IMR-90 (cell line): ENCODE results near the gene OTOG. TPM values are rescaled to one million over a fixed set of nuclear protein-coding genes. Genes with fewer than 3 reads are reported as not detected.

Source experiments
- ATAC-seq: fragments of 200-7000 bp; cut with Tn5 transposase; 2 replicates; pipeline ENCODE4 v1.9.1; 2020; ENCODE audit warnings: low read depth, mild to moderate bottlenecking, moderate library complexity
- BruUV-seq: library from RNA; stranded (reverse); fragments of 400-500 nt; replicated peaks from 2 replicates; lab custom pipeline; 2021; lab: Mats Ljungman, UMichigan
- CTCF ChIA-PET: fragments of 300-600 bp; formaldehyde crosslinking; extraction: SDS; loops from one replicate; lab custom pipeline; 2021; ENCODE audit warnings: antibody characterized with exemption; lab: Yijun Ruan, JAX
- POLR2A ChIA-PET: fragments of 300-600 bp; sonication (Branson Sonifier 250); formaldehyde crosslinking; loops from one replicate; lab custom pipeline; 2022; ENCODE audit warnings: antibody characterized with exemption; ENCODE audit not compliant: unreplicated experiment; lab: Charles Lee
- DNase-seq: peaks from one replicate; pipeline ENCODE4 v3.0.0; 2013
- H2AFZ ChIP-seq: replicated peaks from 2 replicates; pipeline ENCODE3; 2013; ENCODE audit warnings: low read length, mild to moderate bottlenecking; ENCODE audit not compliant: poor library complexity
- H2AK5ac ChIP-seq: 2 replicates; pipeline ENCODE4 v1.6.1; 2013; ENCODE audit warnings: low read depth, low read length, inconsistent platforms
- H2AK9ac ChIP-seq: replicated peaks from 2 replicates; pipeline ENCODE3; 2013; ENCODE audit warnings: mild to moderate bottlenecking, low read depth, low read length, moderate library complexity; ENCODE audit not compliant: poor library complexity
- H2BK120ac ChIP-seq: 2 replicates; pipeline ENCODE4 v1.6.1; 2013; ENCODE audit warnings: low read depth, low read length, inconsistent platforms
- H2BK15ac ChIP-seq: 3 replicates; pipeline ENCODE4 v1.6.1; 2013; ENCODE audit warnings: low read depth, low read length, inconsistent platforms
- H2BK20ac ChIP-seq: 2 replicates; pipeline ENCODE4 v1.6.1; 2013; ENCODE audit warnings: low read depth, mild to moderate bottlenecking, inconsistent platforms, low read length, moderate library complexity
- H2BK5ac ChIP-seq: 2 replicates; pipeline ENCODE4 v1.6.1; 2013; ENCODE audit warnings: mild to moderate bottlenecking, low read depth, low read length, inconsistent platforms; ENCODE audit not compliant: poor library complexity, severe bottlenecking
- H3K14ac ChIP-seq: replicated peaks from 2 replicates; pipeline ENCODE4 v1.6.1; 2013; ENCODE audit warnings: low read depth, low read length, inconsistent platforms
- H3K18ac ChIP-seq: 2 replicates; pipeline ENCODE4 v1.6.1; 2013; ENCODE audit warnings: low read depth, low read length, control low read depth
- H3K23ac ChIP-seq: 2 replicates; pipeline ENCODE4 v1.6.1; 2013; ENCODE audit warnings: low read depth, low read length, inconsistent platforms
- H3K27ac ChIP-seq: 2 replicates; pipeline ENCODE4 v1.5.1; 2013; ENCODE audit warnings: mild to moderate bottlenecking, control low read depth, low read length; ENCODE audit not compliant: insufficient read depth
- H3K27me3 ChIP-seq: 2 replicates; pipeline ENCODE4 v1.6.1; 2013; ENCODE audit warnings: low read length; ENCODE audit not compliant: control insufficient read depth, insufficient read depth
- H3K36me3 ChIP-seq: 2 replicates; pipeline ENCODE4 v1.6.1; 2013; ENCODE audit warnings: low read length, mixed read lengths; ENCODE audit not compliant: control insufficient read depth, insufficient read depth
- H3K4ac ChIP-seq: 2 replicates; pipeline ENCODE4 v1.6.1; 2013; ENCODE audit warnings: low read depth, low read length, inconsistent platforms
- H3K4me1 ChIP-seq: 2 replicates; pipeline ENCODE4 v1.6.1; 2013; ENCODE audit warnings: low read length, mixed read lengths; ENCODE audit not compliant: control insufficient read depth, insufficient read depth
- H3K4me2 ChIP-seq: 2 replicates; pipeline ENCODE4 v1.6.1; 2013; ENCODE audit warnings: low read depth, mild to moderate bottlenecking, control low read depth, low read length, moderate library complexity
- H3K4me3 ChIP-seq: 2 replicates; pipeline ENCODE4 v1.5.1; 2013; ENCODE audit warnings: low read depth, mild to moderate bottlenecking, control low read depth, low read length, moderate library complexity; ENCODE audit not compliant: insufficient read depth
- H3K56ac ChIP-seq: 2 replicates; pipeline ENCODE4 v1.6.1; 2013; ENCODE audit warnings: low read length, inconsistent platforms; ENCODE audit not compliant: insufficient read depth; ENCODE audit errors: extremely low read depth
- H3K79me1 ChIP-seq, 2 experiments: 2 replicates each; pipeline ENCODE4 v1.6.1; 2013; ENCODE audit warnings: low read length in 2 of 2, inconsistent platforms in 1 of 2, low read depth in 1 of 2
- H3K9ac ChIP-seq: 2 replicates; pipeline ENCODE4 v1.6.1; 2013; ENCODE audit warnings: low read depth, low read length, control low read depth
- H3K9me1 ChIP-seq: 2 replicates; pipeline ENCODE4 v1.6.1; 2013; ENCODE audit warnings: low read length, inconsistent platforms; ENCODE audit not compliant: insufficient read depth
- H3K9me3 ChIP-seq: 2 replicates; pipeline ENCODE4 v1.6.1; 2013; ENCODE audit warnings: low read length; ENCODE audit not compliant: control insufficient read depth, insufficient read depth
- H4K20me1 ChIP-seq: 2 replicates; pipeline ENCODE4 v1.6.1; 2013; ENCODE audit warnings: low read length, inconsistent platforms; ENCODE audit not compliant: insufficient read depth
- H4K5ac ChIP-seq: 2 replicates; pipeline ENCODE4 v1.6.1; 2013; ENCODE audit warnings: mild to moderate bottlenecking, low read depth, low read length, control low read depth
- H4K8ac ChIP-seq, 2 experiments: 2 replicates each; pipeline ENCODE4 v1.6.1; 2013; ENCODE audit warnings: low read depth in 2 of 2, low read length in 2 of 2, control low read depth in 1 of 2, inconsistent platforms in 1 of 2
- H4K91ac ChIP-seq: 2 replicates; pipeline ENCODE4 v1.6.1; 2013; ENCODE audit warnings: low read depth, low read length, inconsistent platforms; ENCODE audit not compliant: insufficient read depth
- BHLHE40 ChIP-seq: fragments of 150-350 bp; IDR thresholded peaks from 2 replicates; pipeline ENCODE4 v1.6.1; 2016; ENCODE audit warnings: mild to moderate bottlenecking, low read depth, low read length
- CTCF ChIP-seq: conservative IDR thresholded peaks from 2 replicates; pipeline ENCODE4 v1.5.1; 2012; ENCODE audit warnings: mild to moderate bottlenecking, low read depth, low read length, improper control_type of control experiment
- FOS ChIP-seq: fragments of 150-350 bp; IDR thresholded peaks from 2 replicates; pipeline ENCODE4 v1.6.1; 2016; ENCODE audit warnings: low read depth, low read length
- MXI1 ChIP-seq: IDR thresholded peaks from 2 replicates; pipeline ENCODE4 v1.6.1; 2012; ENCODE audit warnings: low read depth, mild to moderate bottlenecking, low read length, moderate library complexity, borderline replicate concordance
- NFE2L2 ChIP-seq: fragments of 150-350 bp; IDR thresholded peaks from 2 replicates; pipeline ENCODE4 v1.6.1; 2016; ENCODE audit warnings: low read depth, mild to moderate bottlenecking, low read length
- POLR2A ChIP-seq: IDR thresholded peaks from 2 replicates; pipeline ENCODE4 v1.6.1; 2012; ENCODE audit warnings: mild to moderate bottlenecking, low read depth, low read length
- RAD21 ChIP-seq: IDR thresholded peaks from 2 replicates; pipeline ENCODE4 v1.6.1; 2012; ENCODE audit warnings: low read length, improper control_type of control experiment
- RCOR1 ChIP-seq: IDR thresholded peaks from 2 replicates; pipeline ENCODE4 v1.6.1; 2012; ENCODE audit warnings: mild to moderate bottlenecking, low read length, improper control_type of control experiment; ENCODE audit not compliant: insufficient replicate concordance
- RFX5 ChIP-seq: IDR thresholded peaks from 2 replicates; pipeline ENCODE4 v1.8.0; 2012; ENCODE audit warnings: low read depth, mild to moderate bottlenecking, low read length, moderate library complexity
- WGBS, 2 experiments: methylation state at CpG; one replicate each; pipeline versions ENCODE4 v1.1.5 to v1.1.7; 2013; ENCODE audit warnings: missing lambda C conversion rate in 2 of 2; ENCODE audit not compliant: insufficient read length in 1 of 2; ENCODE audit errors: extremely low coverage in 2 of 2; 5-methylcytosine and 5-hydroxymethylcytosine counted together
- dilution Hi-C: fragments of 300-500 bp; cut with HindIII; formaldehyde crosslinking; loops from one replicate; pipeline ENCODE4 v1.14.3; 2018; ENCODE audit warnings: low sequenced_read_pairs; ENCODE audit not compliant: unreplicated experiment
- in situ Hi-C: fragments of 300-500 bp; cut with MboI; formaldehyde crosslinking; loops from 3 replicates; pipeline ENCODE4 v1.14.3; 2019; ENCODE audit warnings: low sequenced_read_pairs, inconsistent platforms, mixed read lengths
- intact Hi-C: fragments of 100-400 bp; cut with micrococcal nuclease; formaldehyde crosslinking; loops from 2 replicates; pipeline ENCODE4 v1.10.0; 2022
- polyA plus RNA-seq, 3 experiments: library from polyadenylated mRNA; depleted of rRNA; stranded (reverse); fragments of >200 nt; gene quantifications; 2 replicates each; pipeline ENCODE4 v1.2.3, GENCODE V29; 2012; ENCODE audit warnings: low replicate concordance in 1 of 3
- total RNA-seq: library from RNA; depleted of rRNA; stranded (reverse); fragments of >200 nt; gene quantifications from 2 replicates; pipeline ENCODE4 v1.2.3, GENCODE V29; 2012
- TF ChIP-seq, protein P1 (sequence below): fragments of 150-350 bp; IDR thresholded peaks from 2 replicates; pipeline ENCODE4 v1.6.1; 2017; ENCODE audit warnings: mild to moderate bottlenecking, antibody characterized with exemption, low read length, low read depth

The OTOG gene
- total and polyA plus RNA-seq, 2 of the 4 experiments (the other 2 are of a cell fraction): not detected

DNA sequence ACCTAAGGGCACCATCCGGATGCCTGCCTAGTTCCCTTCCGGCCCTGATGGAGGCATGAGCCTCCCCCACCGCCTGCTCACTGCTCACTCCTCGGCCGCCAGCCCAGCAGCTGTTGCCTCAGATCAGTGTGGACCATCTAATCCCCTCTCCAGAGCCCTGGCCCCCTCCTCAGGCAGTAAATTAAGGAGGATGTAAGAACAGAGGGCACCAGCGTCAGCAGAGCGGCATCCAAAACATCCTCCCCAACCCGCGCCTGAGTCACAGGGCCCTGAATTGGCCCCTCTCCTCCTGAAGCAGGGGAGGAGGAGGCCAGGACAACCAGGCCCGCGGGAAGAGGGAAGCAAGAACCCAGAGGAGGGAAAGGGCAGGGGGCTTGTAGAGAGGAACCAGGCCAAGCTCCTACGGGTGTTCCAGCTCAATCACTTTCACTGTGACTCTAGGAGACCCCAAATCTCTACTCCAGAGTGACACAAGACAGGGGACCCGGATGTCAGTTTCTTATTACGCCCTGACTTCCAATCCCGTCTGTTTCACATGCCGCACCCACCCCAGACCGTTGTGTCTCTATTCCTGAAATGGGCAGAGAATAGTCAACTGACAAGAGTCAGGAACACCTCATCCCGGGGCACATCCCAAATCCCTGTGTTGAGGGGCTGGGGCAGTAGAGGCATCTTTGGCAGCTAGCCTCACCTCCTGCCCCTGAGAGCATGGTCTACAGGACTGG is 141.0 kb downstream of the OTOG start:
- no peak overlapping the region for H2BK20ac ChIP-seq
- no peak overlapping the region for H4K8ac ChIP-seq
- no TSS peak for BruUV-seq
- no peak overlapping the region for H2BK120ac ChIP-seq
- DNase-seq: no peak
- H4K5ac ChIP-seq: no peak overlapping the region
- no peaks in the 10 kb centered on the region for H3K79me1 ChIP-seq
- H3K36me3 ChIP-seq: no peaks in the 10 kb centered on the region
- no peak overlapping the region for H2BK15ac ChIP-seq
- POLR2A ChIA-PET: no interaction called here
- H2BK5ac ChIP-seq: no peak overlapping the region
- H3K9ac ChIP-seq: no peak overlapping the region
- H2AK5ac ChIP-seq: no peak overlapping the region
- no peak overlapping the region for H3K4me3 ChIP-seq
- H2AK9ac ChIP-seq: no peak overlapping the region
- in situ Hi-C loops: no loop called here
- H3K27ac ChIP-seq: no peak overlapping the region
- H3K18ac ChIP-seq: no peak overlapping the region
- no peaks in the 10 kb centered on the region for H4K20me1 ChIP-seq
- no peaks in the 10 kb centered on the region for H3K9me3 ChIP-seq
- no peaks in the 10 kb centered on the region for H3K9me1 ChIP-seq
- TF ChIP-seq RAD21 (no peak), RFX5 (no peak), MXI1 (no peak), RCOR1 (no peak), FOS (no peak), BHLHE40 (no peak), CTCF (no peak), NFE2L2 (no peak), POLR2A (no peak)
- TF ChIP-seq, protein P1, sequence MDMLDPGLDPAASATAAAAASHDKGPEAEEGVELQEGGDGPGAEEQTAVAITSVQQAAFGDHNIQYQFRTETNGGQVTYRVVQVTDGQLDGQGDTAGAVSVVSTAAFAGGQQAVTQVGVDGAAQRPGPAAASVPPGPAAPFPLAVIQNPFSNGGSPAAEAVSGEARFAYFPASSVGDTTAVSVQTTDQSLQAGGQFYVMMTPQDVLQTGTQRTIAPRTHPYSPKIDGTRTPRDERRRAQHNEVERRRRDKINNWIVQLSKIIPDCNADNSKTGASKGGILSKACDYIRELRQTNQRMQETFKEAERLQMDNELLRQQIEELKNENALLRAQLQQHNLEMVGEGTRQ: no peak
- peaks cover 13% of the 10 kb centered on the region; the same call in 1 of the 2 replicates for H3K27me3 ChIP-seq
- 100% methylated on average over 1 of the region's 18 CpGs; no CpG with 5 or more reads in 1 of the 2 experiments for WGBS, 2 experiments
- H3K4me1 ChIP-seq: no peaks in the 10 kb centered on the region
- no peak overlapping the region for H3K14ac ChIP-seq
- peak overlapping the region; percentile 62 for H2AFZ ChIP-seq
- H3K23ac ChIP-seq: no peak overlapping the region
- CTCF ChIA-PET: no interaction called here
- H3K56ac ChIP-seq: no peak overlapping the region
- H3K4me2 ChIP-seq: no peak overlapping the region
- intact Hi-C loops: no loop called here
- H3K4ac ChIP-seq: no peak overlapping the region
- ATAC-seq: no peak
- no peak overlapping the region for H4K91ac ChIP-seq
- dilution Hi-C loops: no loop called here
